Peyer's patch (tissue), 4 donors: ENCODE data around the gene PI4KA. TPM values are rescaled to one million over a fixed set of nuclear protein-coding genes. Genes with fewer than 3 reads are reported as not detected.
A peak's percentile ranks its signal among the peaks of the same experiment; 100 is the strongest.

ENCODE experiments used
- DNase-seq, 3 donors: peaks; one replicate each; pipeline ENCODE4 v3.0.0-alpha.2; 2017 to 2019
- H3K27ac ChIP-seq, 4 donors: fragments of 200-600 bp; sonication (generic); one replicate each; pipeline ENCODE4 v1.5.1; 2016 to 2019
- H3K27me3 ChIP-seq, 2 donors: fragments of 200-600 bp; sonication (generic); one replicate each; pipeline ENCODE4 v1.5.1; 2019
- H3K36me3 ChIP-seq, 3 donors: fragments of 200-600 bp; sonication (generic); one replicate each; pipeline ENCODE4 v1.5.1; 2016 to 2019
- H3K4me1 ChIP-seq, 4 donors: fragments of 200-600 bp; sonication (generic); one replicate each; pipeline ENCODE4 v1.5.1; 2016 to 2019
- H3K4me3 ChIP-seq, 4 donors: fragments of 200-600 bp; sonication (generic); 1 replicate in 3 of 4; 2 replicates in 1 of 4; pipeline ENCODE4 v1.5.1; 2016 to 2019; ENCODE audit warnings: mild to moderate bottlenecking in 1 of 4
- H3K9me3 ChIP-seq, 4 donors: fragments of 200-600 bp; sonication (generic); one replicate each; pipeline ENCODE4 v1.5.1; 2016 to 2019; ENCODE audit warnings: mild to moderate bottlenecking in 1 of 4
- POLR2A ChIP-seq, 2 donors: fragments of 450-650 bp; IDR thresholded peaks; one replicate each; pipeline ENCODE4 v1.5.1; 2017; ENCODE audit warnings: antibody characterized with exemption in 2 of 2, mild to moderate bottlenecking in 2 of 2, moderate library complexity in 2 of 2
- total RNA-seq, 4 donors: library from RNA; depleted of rRNA; stranded (reverse); fragments of >200 nt; gene quantifications; one replicate each; pipeline ENCODE4 v1.1.0, GENCODE V29; 2016
- TF ChIP-seq, protein P1 (sequence below), 6 experiments: fragments of 450-650 bp in 4 of 6; fragments of 200-600 bp in 2 of 6; sonication (generic) in 1 of 6; IDR thresholded peaks; one replicate each; pipeline ENCODE4 v1.5.1; 2017 to 2019; ENCODE audit warnings: antibody characterized with exemption in 6 of 6, mild to moderate bottlenecking in 3 of 6, moderate library complexity in 1 of 6

Gene PI4KA
- total RNA-seq, 4 donors from 2014 or later: 99.7 to 184 (median 161) TPM

- no peaks in the 10 kb centered on the region for H3K27me3 ChIP-seq
- peaks cover 0 to 30% (median 4%) of the 10 kb centered on the region in 4 donors for H3K4me1 ChIP-seq
- DNase-seq: no peak
- peaks cover 0 to 4% (median 0%) of the 10 kb centered on the region in 3 donors for H3K36me3 ChIP-seq
- no peaks in the 10 kb centered on the region for H3K9me3 ChIP-seq
- peak overlapping the region; percentile 6 to 96 (median 84) for H3K27ac ChIP-seq
- TF ChIP-seq, protein P1, sequence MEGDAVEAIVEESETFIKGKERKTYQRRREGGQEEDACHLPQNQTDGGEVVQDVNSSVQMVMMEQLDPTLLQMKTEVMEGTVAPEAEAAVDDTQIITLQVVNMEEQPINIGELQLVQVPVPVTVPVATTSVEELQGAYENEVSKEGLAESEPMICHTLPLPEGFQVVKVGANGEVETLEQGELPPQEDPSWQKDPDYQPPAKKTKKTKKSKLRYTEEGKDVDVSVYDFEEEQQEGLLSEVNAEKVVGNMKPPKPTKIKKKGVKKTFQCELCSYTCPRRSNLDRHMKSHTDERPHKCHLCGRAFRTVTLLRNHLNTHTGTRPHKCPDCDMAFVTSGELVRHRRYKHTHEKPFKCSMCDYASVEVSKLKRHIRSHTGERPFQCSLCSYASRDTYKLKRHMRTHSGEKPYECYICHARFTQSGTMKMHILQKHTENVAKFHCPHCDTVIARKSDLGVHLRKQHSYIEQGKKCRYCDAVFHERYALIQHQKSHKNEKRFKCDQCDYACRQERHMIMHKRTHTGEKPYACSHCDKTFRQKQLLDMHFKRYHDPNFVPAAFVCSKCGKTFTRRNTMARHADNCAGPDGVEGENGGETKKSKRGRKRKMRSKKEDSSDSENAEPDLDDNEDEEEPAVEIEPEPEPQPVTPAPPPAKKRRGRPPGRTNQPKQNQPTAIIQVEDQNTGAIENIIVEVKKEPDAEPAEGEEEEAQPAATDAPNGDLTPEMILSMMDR (IDR thresholded peaks at IDR 0.05): no peak
- TF ChIP-seq POLR2A (IDR thresholded peaks at IDR 0.05): no peak
- peak overlapping the region; percentile 68 to 99 (median 88) for H3K4me3 ChIP-seq
Observed at GRCh38 chr22:20859615-20860014, 1.0 kb upstream of the PI4KA start.

- peak overlapping the region; percentile 68 to 99 (median 88) for H3K4me3 ChIP-seq
- H3K9me3 ChIP-seq: no peaks in the 10 kb centered on the region
- H3K27ac ChIP-seq: peak overlapping the region; percentile 81 to 96 (median 95)
- H3K27me3 ChIP-seq: no peaks in the 10 kb centered on the region
- TF ChIP-seq POLR2A (IDR thresholded peaks at IDR 0.05): no peak
- TF ChIP-seq, protein P1 (IDR thresholded peaks at IDR 0.05): no peak
- peaks cover 0 to 30% (median 4%) of the 10 kb centered on the region in 4 donors for H3K4me1 ChIP-seq
- peak; percentile 74 to 90 (median 86) for DNase-seq
- peaks cover 0 to 4% (median 0%) of the 10 kb centered on the region in 3 donors for H3K36me3 ChIP-seq
Observed at GRCh38 chr22:20857838-20858614, 585 bp downstream of the PI4KA start.

DNA sequence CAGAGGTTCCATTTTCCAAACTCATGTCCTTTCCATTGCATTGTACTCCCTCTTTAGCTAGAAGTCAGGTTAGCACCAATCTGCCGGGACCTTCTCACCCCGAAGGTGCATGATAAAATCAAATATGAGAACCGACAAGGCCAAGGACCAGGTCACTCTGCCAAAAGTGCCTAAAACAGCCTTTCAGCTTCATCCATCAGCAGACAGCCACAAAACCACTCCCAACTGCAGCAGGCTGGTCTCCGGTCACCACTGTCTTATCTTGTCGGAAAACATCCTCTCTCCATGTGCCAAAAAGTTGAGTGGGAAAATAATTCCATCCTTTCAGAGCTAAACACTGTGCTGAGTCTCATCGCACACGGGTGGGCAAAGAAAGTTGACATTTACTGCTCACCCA is 1.4 kb downstream of the PI4KA start:
- H3K36me3 ChIP-seq: peaks cover 0 to 3% (median 0%) of the 10 kb centered on the region in 3 donors
- no peaks in the 10 kb centered on the region for H3K9me3 ChIP-seq
- H3K4me3 ChIP-seq: peak overlapping the region in 2 of 4 donors; percentile 77 to 99
- H3K4me1 ChIP-seq: peaks cover 0 to 30% (median 4%) of the 10 kb centered on the region in 4 donors
- no peak for TF ChIP-seq POLR2A (IDR thresholded peaks at IDR 0.05)
- peak overlapping the region in 2 of 4 donors; percentile 81 to 95 for H3K27ac ChIP-seq
- no peaks in the 10 kb centered on the region for H3K27me3 ChIP-seq
- DNase-seq: no peak

- peak in 1 of 3 donors; percentile 6 for DNase-seq
- no peaks in the 10 kb centered on the region for H3K9me3 ChIP-seq
- no peak overlapping the region for H3K27ac ChIP-seq
- H3K4me1 ChIP-seq: peaks cover 0 to 20% (median 4%) of the 10 kb centered on the region in 4 donors
- H3K36me3 ChIP-seq: no peaks in the 10 kb centered on the region
- H3K27me3 ChIP-seq: no peaks in the 10 kb centered on the region
- no peak overlapping the region for H3K4me3 ChIP-seq
- TF ChIP-seq POLR2A (IDR thresholded peaks at IDR 0.05): no peak
Observed at GRCh38 chr22:20853236-20853660, 5.4 kb downstream of the PI4KA start.

DNA sequence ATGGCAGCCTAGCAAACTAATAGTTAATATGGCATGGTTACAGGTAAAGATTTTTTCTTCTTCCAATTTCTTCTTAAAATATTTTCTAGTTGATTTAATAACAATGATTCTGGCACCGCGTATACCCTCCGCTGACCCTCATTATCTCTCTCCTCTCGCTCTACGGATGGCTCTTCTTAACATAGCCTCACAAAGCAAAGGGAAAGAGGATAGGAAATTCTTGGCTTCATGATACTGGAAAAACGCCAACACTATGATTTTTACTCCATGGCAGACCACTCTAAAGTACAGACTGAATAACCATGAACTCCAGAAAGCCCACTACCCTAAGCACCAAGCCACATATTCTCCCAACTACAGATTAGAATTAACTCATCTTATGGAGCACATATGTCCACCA is 6.1 kb downstream of the PI4KA start:
- H3K36me3 ChIP-seq: no peaks in the 10 kb centered on the region
- H3K27me3 ChIP-seq: no peaks in the 10 kb centered on the region
- DNase-seq: no peak
- H3K4me3 ChIP-seq: no peak overlapping the region
- TF ChIP-seq POLR2A (IDR thresholded peaks at IDR 0.05): no peak
- TF ChIP-seq, protein P1 (IDR thresholded peaks at IDR 0.05): no peak
- no peak overlapping the region for H3K27ac ChIP-seq
- H3K4me1 ChIP-seq: peaks cover 0 to 15% (median 1%) of the 10 kb centered on the region in 4 donors
- no peaks in the 10 kb centered on the region for H3K9me3 ChIP-seq

DNA sequence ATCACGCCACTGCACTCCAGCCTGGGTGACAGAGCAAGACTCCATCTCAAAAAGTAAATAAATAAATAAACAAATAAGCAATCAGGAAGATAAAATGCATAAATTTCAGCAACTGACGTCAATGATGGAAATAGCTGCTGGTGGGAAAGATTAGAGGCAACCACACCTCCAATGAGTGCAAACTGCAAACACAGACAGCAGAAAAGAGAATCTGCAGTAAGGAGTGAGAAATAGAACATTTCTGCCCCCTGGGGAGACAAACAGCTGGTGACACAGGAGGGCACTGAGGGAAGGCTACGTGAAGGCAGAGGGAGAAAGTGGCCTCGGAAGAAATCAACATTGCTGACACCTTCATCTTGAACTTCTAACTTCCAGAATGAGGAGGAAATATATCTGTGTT is 6.5 kb downstream of the PI4KA start:
- Histone ChIP-seq H3K27me3 (no peaks in the 10 kb centered on the region), H3K9me3 (no peaks in the 10 kb centered on the region), H3K4me3 (no peak overlapping the region), H3K36me3 (no peaks in the 10 kb centered on the region), H3K4me1 (peaks cover 0 to 11% (median 0%) of the 10 kb centered on the region in 4 donors), H3K27ac (no peak overlapping the region)
- peak in 1 of 3 donors; percentile 5 for DNase-seq
- no peak for TF ChIP-seq POLR2A (IDR thresholded peaks at IDR 0.05)
- TF ChIP-seq, protein P1 (IDR thresholded peaks at IDR 0.05): no peak
